NCI-H226 (cell line): ENCODE measurements around the gene LDLRAD4.
"Not testable (repeated sequence)": the region's sequence is repeated elsewhere in the genome, so short reads cannot be mapped to it uniquely, and the experiment has no call there.

ENCODE experiments used
- DNase-seq: peaks from one replicate; pipeline ENCODE4 v3.0.0-alpha.2; 2015

The LDLRAD4 gene

DNA sequence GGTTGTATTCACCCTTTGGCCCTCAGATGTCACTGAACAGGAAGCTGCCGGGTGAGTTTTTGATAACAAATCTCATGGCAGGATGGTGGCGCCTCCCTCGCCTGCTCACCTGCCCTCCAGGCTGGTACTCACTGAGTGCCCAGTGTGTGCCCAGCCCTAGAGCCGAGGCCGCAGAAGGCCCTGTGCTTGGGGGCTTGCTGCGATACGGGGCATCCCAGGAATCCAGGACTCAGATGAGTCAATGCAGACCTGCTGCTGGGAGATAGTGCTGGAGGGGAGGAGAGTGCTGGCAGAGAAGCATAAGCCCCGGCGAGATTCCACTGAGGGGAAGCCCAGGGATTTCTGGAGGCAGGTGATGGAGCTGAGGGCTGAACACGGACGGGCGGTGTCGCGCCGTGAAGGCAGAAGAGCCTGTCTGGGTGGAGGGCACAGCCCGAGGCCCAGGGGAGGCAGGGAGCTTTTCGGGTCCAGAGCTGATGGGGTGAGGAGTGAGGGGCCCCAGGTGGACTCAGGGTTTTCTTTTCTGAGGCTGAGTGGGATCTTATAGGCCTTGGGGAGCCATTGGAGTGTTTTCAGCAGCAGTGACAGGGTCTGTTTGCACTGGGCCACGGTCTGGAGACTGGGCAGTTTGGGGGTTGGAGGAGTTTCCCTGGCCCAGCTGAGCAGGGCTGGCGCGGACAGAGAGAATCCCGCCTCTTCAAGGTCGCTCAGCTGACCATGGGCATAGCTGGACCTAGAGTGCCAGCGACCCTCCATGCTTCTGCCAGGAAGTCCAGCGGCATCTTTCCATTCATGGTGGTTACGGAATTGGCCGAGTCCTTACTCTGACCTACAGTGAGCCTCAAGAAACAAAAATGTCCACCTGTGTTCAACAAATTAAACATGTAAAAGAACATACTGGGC lies 35.5 kb downstream of the LDLRAD4 start:
- DNase-seq: no peak

DNA sequence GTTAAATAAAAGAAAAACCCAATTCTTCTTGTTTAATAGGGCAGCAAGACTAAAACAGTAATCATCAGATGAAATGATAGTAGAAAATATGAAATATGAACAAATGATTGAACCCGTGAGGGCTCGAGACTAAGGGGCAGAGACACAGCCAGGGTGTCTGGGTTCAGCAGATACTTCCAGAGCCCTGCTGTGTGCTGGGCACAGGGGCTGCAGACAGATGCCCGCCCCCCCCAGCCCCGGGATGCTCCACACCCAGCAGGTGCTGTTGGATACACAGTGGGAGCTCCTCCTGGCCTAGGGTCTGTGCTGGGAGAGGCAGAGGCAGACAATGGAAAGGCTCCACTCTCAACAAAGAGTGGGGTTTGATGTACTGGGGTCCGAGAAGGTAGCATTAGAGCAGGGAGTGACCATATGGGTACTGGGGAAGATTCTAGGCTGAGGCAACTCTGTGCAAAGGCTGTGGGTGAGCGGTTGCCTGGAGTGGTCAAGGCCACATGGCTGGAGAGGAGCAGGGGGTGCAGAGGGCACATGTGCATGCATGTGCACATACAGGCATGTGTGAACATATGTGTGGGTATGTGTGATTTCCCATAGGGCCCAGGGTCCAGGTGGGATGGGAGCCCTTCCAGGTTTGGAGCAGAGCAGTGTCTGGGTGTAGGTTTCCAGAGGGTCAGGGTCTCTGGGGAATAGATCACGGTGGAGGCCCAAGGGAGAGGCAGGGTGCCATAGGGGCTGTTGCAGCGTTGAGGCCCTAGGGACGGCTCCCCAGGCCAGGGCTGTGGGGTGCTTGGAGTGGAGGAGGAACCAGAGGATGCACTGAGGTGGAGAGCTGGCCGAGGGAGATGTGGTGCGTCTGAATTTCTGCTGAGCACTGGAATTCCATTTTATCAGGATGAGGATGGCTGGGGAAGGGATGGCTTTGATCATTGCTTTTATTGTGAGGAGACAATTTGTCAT lies 36.7 kb downstream of the LDLRAD4 start:
- no peak for DNase-seq

GRCh38 chr18:13256444-13257305 lies 38.1 kb downstream of the LDLRAD4 start:
- DNase-seq: no peak

DNA sequence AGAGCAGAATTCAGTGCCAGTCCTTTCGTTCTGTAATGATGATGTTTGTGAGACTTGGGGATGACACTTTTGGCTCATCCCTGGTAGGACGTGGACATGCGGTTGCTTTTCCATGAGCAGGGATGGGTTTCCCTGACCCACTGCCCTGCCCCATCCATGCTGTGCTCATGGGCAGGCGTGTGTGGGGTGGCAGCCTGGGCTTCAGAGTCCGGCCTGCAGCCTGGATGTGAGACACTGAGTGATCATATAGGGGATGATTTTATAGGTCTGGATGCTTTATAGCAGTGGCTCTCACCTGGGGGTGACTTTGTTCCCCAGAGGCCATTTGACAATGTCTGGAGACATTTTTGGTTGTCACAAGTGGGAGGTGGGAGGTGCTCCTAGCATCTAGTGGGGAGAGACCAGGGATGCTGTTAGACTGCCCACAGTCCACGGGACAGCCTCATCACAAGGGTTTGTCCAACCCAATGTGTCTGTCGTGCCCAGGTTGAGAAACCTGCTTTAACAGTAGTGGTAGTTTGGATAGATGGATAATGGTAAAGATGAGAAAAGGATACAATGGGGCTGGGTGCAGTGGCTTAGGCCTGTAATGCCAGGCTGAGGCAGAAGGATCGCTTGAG lies 38.9 kb downstream of the LDLRAD4 start:
- DNase-seq: no peak

DNA sequence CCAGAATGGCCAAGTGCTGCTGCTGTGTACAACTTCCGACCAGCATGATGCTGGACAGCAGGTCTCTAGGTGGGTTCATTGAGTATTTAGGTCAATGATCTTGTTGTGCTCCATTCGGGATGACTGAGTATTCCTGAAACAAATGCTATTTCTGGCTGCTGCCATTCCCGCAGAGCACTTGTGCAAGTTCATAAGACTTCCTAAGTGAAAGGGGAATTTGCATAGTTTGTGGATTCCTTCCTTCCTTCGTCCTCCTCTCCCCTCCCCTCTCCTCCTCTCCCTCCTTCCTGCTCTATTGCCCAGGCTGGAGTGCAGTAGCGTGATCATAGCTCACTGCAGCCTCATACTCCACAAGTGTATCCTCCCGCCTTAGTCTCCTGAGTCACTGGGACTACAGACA lies 40.4 kb downstream of the LDLRAD4 start:
- DNase-seq: no peak

DNA sequence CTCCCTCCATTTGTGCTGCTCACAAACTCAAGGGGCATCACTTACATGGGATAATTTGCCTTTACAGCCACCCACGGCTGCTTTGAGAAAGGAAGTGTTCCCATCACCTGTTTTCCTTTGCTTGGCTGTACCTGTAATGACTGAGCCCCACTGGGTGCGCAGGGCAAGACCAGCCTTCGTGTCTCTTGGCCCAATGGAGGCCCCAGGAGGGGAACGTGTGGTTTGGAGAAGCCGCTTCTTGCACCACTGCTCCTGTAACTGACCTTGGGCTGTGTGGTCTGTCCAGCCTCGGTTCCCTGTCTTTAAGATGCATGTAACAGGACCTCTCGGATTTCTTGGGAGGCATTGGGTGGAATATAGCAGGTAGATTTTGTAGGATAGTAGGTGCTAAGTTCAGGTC lies 41.1 kb downstream of the LDLRAD4 start:
- no peak for DNase-seq

- no peak for DNase-seq
Measured at GRCh38 chr18:13260197-13260934, 41.8 kb downstream of the LDLRAD4 start.

DNA sequence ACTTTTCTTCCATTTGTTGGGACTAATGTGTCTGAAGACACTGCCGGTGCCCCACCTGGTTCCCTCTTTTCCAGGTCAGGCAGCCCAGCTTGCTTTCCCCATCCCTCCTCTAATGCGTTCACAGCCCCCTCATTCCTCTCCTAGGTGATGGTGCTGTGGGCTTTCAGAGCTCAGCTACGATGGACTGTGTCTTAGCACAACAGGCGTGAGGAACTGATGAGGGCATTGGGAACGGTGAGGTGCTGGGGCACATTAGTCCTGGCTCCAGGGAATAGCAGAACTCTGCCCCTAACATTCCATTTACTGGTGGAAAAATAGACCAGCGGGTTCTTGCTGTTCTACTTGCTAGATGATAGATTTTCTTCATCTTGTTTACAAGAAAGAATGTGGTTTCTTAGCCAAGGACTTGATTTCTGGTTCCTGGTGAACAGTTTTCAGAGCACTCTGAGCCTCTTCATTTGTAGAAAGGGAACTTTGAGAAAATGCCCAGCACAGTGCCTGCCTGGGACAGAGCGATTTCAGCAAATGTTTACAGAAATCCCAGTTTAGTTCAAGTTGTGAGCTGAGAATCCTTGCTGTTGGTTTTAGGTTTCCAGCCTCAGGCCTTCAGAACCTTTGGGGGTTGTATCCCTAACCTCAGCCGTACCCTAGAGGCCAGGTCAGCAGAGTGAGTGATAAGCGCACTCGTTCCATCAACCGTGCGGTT lies 42.5 kb downstream of the LDLRAD4 start:
- no peak for DNase-seq

- DNase-seq: no peak
Measured at GRCh38 chr18:13261661-13262357, 43.2 kb downstream of the LDLRAD4 start.

DNA sequence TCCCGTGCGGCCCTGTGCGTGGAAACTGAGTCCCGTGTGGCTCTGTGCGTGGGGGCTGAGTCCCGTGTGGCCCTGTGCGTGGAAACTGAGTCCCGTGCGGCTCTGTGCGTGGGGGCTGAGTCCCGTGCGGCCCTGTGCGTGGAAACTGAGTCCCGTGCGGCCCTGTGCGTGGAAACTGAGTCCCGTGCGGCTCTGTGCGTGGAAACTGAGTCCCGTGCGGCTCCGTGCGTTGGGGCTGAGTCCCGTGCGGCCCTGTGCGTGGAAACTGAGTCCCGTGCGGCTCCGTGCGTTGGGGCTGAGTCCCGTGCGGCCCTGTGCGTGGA lies 43.8 kb downstream of the LDLRAD4 start:
- not testable (repeated sequence) for DNase-seq

DNA sequence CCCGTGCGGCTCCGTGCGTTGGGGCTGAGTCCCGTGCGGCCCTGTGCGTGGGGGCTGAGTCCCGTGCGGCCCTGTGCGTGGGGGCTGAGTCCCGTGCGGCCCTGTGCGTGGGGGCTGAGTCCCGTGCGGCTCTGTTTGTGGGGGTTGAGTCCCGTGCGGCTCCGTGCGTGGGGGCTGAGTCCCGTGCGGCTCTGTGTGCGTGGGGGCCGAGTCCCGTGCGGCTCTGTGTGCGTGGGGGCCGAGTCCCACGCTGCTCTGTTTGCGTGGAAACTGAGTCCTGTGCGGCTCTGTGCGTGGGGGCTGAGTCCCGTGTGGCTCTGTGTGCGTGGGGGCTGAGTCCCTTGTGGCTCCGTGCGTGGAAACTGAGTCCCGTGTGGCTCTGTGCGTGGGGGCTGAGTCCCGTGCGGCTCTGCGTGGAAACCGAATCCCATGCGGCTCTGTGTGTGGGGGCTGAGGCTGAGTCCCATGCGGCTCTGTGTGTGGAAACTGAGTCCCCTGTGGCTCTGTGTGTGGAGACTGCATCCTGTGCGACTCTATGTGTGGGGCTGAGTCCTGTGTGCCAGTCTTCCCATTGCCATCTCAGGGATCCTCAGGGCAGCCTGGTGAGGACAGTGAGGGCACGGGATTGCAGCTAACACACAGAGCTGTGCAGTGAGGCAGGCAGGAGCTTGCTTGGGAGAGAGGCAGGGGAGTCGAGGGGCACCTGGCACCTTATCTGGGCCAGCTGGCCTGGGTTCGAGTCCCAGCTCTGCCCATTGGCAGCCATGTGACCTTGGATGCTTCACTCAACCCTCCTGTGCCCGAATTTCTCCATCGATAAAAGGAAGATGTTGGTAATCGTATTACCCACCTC lies 44.5 kb downstream of the LDLRAD4 start:
- no peak for DNase-seq

DNA sequence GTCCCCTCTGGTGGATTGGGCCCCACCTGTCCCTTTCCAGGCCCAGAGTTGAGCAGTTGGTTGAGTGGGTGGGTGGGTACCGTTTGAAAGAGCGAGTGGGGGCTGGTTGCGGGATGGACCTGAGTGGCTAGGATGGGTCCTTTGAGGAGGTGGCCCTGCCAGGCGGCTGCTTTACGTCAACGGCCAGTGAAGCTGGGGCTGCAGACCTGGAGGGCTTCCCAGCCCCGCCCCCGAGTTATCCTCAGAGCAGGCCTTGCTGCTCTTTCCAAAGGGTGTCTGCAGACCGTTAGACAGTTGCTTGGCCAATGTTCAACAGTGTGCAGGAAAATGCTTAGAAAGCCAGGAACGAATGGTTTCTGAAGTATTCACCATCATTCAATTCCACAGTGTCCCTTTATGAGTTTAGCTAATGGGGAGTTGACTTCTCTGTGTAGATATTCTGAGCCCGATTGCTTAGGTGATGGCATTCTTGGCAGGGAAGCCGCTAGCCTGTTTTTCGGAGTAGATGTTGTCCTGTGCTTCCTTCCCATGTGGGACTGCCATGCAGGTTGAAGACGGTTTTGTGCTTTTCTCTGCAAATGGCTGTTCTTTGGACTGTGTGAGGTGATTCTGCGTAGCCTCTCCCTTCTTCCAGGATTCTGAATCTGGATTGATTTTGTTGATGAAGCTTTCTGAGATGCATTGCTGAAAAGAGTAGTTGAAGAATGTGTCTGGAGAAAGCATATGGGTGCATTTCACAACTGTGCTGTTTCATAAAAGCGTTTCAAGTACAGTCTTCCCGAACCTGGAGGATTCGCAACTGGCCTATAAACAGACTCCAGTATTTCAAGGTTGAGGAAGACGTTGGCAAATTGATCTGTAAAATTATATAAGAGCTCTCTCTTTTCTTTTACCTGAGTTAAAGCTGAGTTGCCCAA lies 45.8 kb downstream of the LDLRAD4 start:
- no peak for DNase-seq

- no peak for DNase-seq
Measured at GRCh38 chr18:13265008-13265910, 46.7 kb downstream of the LDLRAD4 start.

GRCh38 chr18:13265911-13266217 lies 47.3 kb downstream of the LDLRAD4 start:
- no peak for DNase-seq

DNA sequence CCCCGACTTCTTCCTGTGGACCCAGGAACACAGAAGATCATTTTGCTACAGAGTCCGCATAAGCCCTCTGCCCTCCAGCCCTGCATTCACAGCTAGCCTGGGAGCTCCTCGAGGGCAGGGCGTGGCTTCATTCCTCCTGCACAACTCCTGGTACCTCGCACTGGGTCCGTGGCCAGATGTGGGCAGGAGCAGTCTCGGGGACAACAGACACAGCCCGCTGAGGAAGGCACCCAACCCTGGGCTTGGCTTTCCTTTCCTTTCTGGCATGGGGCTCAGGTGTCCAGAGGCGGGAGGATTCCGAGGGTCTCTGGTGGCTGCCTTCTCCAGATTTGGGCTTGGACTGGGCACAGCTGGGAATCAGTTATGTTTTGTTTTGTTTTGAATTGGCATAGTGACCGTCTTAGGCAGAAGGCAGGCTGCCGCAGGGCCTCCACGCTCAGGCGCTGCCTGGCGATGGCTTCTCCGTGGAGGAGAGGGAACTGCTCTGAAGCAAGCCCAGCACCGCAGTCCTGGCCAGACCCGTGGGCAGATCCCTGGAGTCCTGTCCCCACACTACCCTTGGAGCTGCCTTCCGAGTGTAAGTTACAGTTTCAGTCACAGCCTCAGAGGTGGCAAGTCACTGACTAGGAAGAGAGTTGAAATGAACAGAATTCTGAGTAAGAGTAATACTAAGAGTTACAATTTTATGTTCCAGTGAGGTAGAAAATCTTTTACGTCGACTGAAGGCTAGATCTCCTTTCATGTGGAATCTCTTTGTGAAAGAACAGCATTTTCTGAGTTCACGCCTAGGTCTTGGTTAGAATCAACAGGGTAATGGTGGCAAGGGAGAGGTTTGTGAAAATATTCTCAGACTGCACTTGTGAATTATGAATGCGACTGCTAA lies 47.9 kb downstream of the LDLRAD4 start:
- no peak for DNase-seq

- DNase-seq: no peak
Measured at GRCh38 chr18:13267431-13267873, 48.9 kb downstream of the LDLRAD4 start.
